GM21423 (cell line): Measurements from ENCODE around the gene PAK2.

Experiments
- ATAC-seq: cut with Tn5 transposase; IDR thresholded peaks from one replicate; pipeline ENCODE4 v1.9.1; 2021; ENCODE audit warnings: mild to moderate bottlenecking, moderate library complexity; ENCODE audit not compliant: unreplicated experiment

Gene PAK2

DNA sequence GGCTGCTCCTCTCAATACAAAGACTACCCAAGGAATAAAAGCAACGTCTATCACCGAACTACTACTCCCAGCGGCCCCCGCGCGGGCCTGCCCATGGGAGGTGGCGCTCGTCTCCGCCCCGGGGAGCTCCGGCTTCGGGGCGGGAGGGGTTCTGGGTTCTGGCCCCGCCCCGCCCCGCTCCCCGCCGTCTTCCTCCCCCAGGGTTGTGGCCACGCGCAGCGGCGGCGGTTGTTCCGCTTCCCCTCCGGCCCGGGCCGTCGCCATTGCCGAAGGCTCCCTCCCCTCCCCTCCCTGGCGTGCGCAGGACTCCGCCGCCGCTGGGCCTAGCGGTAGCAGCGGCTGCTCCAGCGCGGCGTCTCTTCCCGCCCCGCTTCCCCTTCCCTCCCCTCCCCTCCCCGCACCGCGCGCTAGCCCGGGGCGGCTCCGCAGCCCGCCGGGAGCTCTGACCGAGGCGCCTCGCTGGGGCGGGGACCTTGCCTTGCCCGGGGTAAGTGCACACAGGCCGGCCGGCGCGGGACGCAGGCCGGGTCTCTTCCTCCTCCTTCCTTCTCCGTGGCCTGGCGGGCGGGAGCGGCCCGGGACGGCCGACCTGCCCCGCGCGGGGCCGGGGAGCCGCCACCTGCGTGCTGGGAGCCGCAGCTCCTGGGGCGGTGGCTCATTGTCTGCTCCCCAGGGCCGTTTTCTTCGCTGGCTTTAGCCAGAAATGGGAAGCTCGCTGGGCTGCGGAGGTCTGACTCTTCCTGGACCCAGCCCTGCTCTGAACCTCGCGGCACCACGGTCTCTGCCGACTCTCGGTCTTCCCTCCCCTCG lies at the start of gene PAK2:
TSS of gene PAK2 (plus strand) at position 187 of the 810 bp plus-strand sequence. CDS start 42,790 bp downstream, outside the sequence.
- ATAC-seq = peak; percentile 90

DNA sequence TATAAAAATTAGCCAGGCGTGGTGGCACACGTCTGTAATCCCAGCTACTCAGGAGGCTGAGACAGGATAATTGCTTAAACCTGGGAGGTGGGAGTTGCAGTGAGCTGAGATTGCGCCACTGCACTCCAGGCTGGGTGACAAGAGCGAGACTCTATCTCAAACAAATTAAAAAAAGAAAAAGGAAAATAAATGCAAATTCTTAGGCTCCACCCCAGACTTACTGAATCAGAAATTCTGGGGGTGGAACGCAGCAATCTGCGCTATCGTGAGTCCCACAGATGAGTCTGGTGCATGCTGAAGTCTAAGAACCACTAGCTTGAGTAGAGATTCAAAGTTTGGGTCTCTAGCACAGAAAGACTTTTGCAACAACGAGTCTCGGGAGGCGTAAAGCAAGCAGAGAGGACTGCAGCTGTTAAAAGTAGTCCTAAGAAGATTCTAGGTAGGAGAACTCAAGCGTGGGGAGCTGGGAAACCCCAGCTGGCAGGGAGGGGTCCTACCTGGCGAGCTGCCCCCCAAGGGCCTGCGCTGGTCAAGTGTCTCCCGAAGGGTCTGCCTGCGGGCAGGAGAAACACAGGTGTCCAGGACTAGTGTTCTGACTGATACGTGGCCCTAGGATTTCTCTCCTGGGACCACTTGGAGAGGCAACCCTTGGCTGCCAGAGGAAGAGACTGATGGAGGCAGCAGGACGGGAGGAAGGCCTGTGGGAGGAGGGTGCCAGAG lies 49.6 kb upstream of the PAK2 start:
- ATAC-seq = no peak

DNA sequence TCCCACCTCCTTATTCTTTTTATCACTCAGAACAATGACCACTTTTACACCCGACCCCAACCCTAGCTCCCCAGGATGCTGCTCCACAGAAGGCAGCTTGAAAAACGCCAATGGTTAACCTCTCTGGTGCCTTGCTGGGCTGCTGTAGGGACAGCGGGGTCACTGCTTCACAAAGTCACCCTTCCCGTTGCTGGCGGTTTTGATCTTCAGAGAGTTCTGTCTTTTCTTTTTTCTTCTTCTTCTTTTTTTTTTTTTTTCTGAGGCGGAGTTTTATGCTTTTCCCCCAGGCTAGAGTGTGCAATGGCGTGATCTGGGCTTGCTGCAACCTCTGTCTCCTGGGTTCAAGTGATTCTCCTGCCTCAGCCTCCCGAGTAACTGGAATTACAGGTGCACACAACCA lies 48.3 kb upstream of the PAK2 start:
- ATAC-seq = no peak

DNA sequence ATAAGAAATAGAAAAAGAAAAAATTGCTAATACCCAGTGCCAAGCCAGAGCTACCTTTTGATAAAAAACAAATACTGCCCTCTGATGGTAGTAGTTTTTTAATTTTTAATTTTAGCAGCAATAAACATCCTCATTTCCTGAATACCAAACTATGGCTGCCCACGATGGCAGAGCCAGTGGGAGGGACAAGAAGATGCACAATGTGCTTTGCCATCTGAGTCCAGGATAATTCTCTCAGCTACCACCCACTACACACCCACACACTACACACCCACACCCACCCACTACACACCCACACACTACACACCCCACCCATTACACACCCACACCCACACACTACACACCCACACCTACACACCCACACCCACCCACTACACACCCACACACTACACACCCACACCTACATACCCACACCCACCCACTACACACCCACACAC lies 45.4 kb upstream of the PAK2 start:
- ATAC-seq = no peak

DNA sequence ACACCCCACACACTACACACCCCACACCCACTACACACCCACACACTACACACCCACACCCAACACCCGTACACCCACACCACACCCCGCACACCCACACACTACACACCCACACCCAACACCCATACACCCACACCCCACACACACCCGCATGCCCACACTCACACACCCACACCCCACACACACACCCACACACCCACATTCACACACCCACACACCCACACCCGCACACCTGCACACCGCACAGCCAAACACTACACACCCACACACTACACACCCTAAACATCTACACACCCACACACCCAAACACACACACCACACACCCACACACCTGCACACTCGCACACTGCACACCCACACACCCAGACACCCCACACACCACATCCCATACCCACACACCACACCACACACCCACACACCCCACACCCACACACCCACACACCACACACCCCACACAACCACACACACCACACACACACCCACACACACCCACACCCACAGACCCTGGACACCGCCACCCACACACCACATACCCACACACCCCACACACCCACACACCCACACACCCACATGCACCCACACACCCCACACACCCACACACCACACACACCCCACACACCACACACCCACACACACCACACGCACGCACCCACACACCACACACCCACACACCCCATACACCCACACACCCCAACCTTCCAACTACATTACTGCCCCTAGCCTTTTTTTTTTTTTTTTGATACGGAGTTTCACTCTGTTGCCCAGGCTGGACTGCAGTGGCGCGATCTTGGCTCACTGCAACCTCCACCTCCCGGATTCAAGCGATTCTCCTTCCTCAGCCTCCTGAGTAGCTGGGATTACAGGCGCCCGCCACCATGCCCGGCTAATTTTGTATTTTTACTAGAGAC lies 44.5 kb upstream of the PAK2 start:
- ATAC-seq = no peak

DNA sequence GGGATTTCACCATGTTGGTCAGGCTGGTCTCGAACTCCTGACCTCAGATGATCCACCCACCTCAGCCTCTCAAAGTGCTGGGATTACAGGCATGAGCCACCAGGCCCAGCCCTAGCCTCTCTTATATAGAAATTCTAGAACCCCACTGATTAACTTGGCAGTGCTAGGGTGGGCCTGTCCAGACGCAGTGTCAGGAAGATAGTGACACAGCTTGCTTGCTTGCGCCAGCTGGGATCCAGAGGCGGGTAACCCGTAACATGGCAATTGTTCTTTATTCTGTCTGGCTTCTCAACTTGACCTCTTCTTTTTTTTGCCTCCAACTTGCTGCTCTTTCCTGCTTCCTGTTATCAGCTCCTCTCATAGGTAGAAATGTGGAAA lies 43.8 kb upstream of the PAK2 start:
- ATAC-seq = no peak

DNA sequence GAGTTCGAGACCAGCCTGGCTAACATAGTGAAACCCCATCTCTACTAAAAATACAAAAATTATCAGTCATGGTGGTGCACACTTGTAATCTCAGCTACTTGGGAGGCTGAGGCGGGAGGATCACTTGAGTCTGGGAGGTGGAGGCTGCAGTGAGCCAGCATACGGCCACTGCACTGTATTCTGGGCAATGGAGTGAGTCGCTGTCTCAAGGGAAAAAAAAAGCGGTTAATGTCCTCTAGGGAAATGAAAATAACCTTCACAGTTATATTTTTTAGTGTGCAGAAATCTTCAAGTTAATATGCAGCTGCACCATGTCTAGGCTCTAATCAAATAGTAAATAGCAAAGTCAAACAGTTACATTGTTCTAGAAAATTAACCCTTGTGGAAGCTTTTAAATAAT lies 42.4 kb upstream of the PAK2 start:
- ATAC-seq = no peak

DNA sequence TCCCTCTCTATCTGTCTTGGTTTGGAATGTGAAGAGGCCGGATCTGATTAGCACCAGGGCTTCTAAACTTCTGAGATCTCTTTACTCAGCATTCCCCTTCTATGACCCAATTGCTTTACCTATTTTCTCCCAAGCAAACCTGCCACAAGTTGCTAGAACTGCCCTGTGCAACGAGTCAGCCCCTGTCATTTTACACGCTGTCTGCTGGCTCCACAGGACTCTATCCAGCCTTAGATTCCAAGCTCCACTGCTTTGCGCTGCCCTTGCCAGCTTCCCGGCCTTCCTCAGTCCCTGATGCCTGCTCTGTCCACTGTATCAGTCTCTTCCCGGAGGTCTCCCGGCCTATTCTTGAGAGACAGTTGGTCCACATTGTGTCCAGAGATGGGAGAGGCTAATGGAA lies 39.9 kb upstream of the PAK2 start:
- no peak for ATAC-seq

DNA sequence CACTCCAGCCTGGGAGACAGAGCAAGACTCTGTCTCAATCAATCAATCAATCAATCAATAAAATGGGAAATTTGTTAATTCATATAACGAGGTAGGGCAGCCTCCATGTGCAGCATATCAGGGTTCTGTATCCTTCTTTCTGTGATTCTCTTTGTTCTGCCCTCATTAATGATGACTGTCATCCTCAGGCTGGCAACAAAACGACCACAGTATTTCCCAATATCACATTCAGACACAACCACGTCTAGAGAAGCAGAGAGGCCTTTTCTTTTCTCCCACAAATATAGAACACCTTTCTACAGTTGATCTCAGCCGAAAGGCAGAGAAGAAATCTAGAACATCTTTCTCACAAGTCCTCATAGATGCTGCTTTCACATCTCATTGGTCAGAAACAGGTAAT lies 38.9 kb upstream of the PAK2 start:
- ATAC-seq = no peak

DNA sequence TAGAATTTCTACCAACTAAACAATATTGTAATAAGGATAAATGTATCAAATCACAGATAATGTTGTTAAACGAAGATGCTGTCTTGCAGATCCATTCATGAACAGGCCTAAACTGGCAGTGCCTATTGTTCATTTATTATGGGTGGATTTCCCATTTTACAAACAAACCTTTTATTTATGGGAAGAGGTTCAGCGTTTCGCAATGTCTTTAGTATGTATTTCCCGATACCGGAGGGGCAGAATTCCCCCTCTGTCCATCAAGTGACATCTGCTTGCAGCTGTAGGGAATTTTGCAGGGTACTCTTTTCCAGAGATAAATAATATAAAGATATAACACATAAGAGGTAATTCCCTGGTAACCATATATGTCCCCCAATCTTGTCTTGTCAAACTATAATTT lies 33.3 kb upstream of the PAK2 start:
- ATAC-seq = no peak

DNA sequence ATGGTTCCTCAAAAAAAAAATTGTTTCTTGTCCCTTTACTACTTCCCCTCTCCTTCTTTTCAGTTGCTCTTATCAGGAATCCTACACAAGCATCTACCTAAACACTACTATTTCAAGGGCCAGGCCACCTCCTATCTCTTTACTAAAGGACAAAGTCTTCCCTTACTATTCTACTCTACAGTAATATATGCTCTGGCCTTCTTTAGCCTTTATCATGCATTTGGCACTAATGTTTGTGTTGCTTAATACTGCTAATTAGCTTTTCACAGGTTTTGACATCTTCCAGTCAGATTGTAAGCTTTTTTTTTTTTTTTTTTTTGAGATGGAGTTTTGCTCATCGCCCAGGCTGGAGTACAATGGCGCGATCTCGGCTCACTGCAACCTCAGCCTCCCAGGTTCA lies 32.9 kb upstream of the PAK2 start:
- ATAC-seq = no peak

DNA sequence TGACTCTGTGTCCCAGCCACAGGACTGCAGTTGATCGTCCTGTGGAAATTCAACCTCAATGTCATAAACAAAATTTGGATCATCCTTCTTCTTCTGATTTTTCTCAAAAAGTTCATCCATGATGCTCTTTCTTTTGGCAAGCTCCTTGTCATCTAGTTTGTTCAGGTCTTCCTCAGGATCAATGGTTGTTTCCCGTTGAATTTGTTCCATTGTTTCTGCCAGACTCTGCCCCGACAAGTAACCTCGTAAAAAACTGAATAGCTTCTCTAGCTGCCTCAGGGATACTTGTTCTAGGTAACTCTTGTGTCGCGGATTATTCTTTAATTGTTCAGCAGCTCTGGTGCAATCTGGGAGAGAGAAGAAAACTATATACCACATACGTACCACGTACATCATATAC lies 32.1 kb upstream of the PAK2 start:
- ATAC-seq = no peak

DNA sequence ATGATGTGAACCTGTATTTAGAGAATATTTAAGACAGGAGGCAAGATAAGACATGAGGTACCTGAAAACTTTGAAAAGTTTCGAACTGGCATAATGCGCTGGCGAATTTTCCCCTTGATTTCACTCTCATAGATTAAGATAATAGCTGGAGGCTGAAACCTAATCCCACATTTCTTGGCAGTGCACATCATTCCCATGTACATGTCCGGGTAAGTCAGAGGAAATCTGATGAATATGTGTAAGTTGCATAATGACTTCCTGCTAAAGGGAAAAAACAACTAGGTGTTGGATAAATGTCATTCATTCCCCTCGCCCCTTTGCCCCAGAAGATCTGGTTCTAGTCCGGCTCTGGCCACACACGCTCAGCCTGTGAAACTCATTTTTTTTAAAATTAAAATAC lies 31.2 kb upstream of the PAK2 start:
- no peak for ATAC-seq

DNA sequence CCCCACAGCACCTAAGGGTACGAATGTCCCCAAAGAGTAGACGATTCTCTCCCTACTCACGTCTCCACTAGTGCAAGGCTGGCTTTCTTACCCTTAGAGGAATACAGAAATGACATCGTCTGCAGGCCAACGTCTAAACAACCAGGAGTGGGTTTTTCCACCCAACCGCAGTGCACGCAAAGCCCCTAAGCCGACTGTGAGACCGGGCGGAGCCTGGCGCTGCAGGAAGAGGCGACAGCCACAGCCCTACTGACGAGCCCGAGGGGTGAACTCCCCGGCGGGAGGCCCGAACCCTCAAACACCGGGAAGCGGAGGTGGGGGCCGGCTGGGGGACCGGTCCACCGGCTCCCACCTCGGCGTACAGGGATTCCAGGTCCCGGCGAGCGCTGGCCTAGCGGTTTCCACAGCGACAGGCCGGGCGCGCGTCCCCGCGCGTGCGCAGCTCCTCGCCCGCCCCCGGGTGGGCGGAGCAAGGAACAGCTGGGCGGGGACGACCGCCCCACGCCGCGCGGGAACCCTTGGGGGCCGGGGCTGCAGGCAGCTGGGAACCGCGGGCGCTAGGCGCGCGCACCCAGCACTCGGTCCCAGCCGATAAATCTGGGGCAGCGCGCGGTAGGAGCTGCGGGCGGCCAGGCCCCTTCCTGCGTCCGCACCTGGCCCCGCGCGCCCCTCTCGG lies 27.7 kb upstream of the PAK2 start, which contains the start of the genes CEP19 and PIGX:
TSS of gene CEP19 (minus strand) at position 413 of the 676 bp plus-strand sequence. CDS start 3,593 bp downstream, outside the sequence.
TSS of gene PIGX (plus strand) at position 540 of the 676 bp plus-strand sequence.
- peak; percentile 75 for ATAC-seq

DNA sequence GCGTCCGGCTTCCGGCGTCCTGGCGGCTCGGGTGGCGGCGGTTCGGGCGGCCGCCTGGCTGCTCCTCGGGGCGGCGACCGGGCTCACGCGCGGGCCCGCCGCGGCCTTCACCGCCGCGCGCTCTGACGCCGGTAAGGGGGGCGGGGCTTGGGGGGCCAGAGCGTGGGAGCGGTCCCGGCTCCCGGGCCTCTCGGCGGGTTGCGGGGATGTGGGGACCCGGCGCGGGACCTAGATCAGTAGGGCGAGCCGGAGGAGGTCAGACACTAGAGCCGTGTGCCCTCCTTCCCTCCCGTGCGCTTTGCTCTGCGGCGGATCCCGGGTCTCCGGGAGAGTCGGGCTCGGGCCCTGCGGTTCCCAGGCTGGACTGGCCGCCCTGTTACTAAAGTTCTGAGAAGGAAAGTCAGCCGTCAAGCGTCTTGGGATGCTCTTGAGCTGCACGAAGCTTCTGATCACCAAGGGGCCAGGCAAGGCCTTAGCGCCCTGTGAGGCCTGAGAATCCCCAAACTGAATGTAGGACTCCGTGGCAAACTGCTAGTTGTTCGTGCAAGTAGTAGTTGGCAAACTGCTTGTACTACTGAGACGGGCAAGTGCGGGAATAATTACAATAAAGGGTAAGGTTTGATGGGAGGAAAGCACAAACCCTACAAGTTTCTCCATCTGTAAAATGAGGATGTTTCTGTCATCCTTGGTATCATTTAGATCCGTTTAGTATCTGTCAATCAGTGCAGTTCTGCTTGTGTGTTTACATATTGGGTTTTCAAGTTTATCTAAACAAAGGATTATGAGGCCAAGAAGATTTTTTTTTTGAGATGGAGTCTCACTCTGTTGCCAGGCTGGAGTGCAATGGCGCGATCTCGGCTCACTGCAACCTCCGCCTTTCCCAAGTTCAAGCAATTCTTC lies 26.9 kb upstream of the PAK2 start:
- peak; percentile 41 for ATAC-seq

DNA sequence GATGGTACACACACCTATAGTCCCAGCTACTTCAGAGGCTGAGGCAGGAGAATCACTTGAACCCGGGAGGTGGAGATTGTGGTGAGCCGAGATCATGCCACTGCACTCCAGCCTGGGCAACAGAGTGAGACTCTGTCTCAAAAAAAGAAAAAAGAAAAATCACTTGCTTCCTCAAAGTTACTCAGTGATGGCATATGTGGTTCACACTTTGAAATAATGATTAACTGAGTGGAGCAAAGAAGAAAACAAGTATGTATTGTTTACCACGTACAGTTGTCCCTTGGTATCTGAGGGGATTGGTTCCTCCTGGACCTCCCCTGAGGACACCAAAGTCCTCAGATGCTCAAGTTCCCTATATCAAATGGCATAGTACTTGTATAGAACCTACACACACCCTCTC lies 22.5 kb upstream of the PAK2 start:
- peak; percentile 50 for ATAC-seq

DNA sequence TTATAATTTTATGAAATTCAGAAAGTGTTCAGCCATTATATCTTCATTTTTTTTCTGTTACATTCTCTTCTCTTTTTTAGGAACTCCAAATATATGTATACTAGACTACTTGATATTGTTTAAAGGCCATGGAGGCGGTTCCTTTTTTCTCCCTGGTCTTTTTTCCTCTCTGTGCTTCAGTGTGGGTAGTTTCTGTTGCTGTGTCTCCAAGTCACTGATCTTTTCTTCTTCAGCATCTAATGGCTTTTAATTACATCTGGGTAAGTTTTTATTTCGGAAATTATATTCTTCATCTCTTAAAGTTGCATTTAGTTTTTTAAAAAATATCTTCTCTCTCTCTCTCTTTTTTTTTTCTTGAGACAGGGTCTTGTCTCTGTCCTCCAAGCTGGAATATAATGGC lies 18.6 kb upstream of the PAK2 start:
- ATAC-seq = no peak

DNA sequence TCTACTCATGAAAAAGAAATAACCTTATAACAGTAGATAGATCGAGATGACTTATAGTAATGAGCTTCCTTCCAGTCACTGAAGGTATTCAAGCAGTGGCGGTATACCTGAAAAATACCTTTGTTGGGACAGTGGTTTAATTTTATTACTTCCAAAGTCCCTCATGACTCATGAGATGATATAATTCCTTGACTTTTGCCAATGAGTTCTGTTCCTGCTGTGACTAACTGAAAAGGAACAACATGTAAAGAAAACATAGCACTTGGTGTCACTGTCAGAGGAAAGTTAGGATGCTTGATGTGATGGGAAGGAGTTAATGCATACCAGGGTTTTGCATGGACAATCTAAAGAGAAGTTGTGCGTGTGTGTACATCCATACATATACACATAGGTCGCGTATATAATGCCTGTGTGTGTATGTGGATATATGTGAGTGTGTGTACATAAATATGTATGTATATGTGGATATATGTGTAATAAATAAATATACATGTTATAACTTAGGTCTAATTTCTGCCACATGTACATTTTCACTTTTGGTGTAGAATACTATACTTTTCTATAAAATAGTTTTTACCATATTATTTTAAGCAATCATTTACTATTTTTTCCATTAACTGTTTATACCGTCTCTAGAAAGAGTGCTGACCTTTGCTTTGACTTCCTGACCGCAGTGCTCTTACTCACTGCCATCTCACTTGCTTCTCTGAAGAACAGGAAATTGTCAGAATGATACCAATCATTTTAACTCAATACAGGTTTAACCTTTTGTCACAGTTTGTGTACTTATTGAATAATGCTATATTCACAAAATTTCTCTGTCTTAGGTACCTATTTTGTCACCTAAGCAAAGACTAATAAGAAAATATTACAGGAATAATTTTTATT lies 12.6 kb upstream of the PAK2 start:
- no peak for ATAC-seq

DNA sequence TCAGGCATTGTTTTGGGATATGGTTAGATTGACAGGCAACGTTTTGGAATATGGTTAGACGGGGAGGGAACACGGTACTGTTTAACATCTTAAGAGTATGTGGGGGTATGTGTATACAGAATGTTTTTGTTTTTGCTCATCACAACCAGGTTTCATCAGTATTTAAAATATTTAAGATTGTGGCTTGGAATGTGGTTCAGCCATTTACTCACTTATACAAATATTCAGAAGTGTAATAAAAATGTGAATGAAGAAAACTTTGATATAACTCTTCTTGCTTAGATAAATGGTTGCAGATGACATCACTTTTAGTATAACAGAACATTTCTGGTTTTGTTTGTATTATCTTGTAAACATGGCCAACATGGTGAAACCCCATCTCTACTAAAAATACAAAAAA lies 3.9 kb upstream of the PAK2 start:
- ATAC-seq = no peak
